MM.1S (cell line): Measurements from ENCODE around the gene MEG3.

Source experiments
- DNase-seq: peaks from one replicate; pipeline ENCODE4 v3.0.0-alpha.2; 2015
- H2AFZ ChIP-seq: fragments of 300-600 bp; sonication (generic); 2 replicates; pipeline ENCODE4 v1.6.0; 2016; ENCODE audit warnings: antibody characterized with exemption, low read length
- H3F3A ChIP-seq: fragments of 300-600 bp; sonication (generic); 2 replicates; pipeline ENCODE4 v1.6.1; 2016; ENCODE audit warnings: mild to moderate bottlenecking, antibody characterized with exemption, low read length, moderate library complexity, mixed read lengths; ENCODE audit not compliant: insufficient read depth
- H3K27ac ChIP-seq: fragments of 300-600 bp; sonication (generic); 2 replicates; pipeline ENCODE4 v1.5.1; 2016; ENCODE audit warnings: mild to moderate bottlenecking, low read length
- H3K27me3 ChIP-seq: fragments of 300-600 bp; sonication (generic); replicated peaks from 2 replicates; pipeline ENCODE4 v1.6.0; 2016; ENCODE audit warnings: low read length; ENCODE audit not compliant: insufficient read depth
- H3K36me3 ChIP-seq: fragments of 300-600 bp; sonication (generic); replicated peaks from 2 replicates; pipeline ENCODE4 v1.6.1; 2016; ENCODE audit warnings: mild to moderate bottlenecking, low read length, mixed read lengths; ENCODE audit not compliant: insufficient read depth
- H3K4me1 ChIP-seq: fragments of 300-600 bp; sonication (generic); 2 replicates; pipeline ENCODE4 v1.6.1; 2016; ENCODE audit warnings: low read length, mixed read lengths
- H3K4me2 ChIP-seq: fragments of 300-600 bp; sonication (generic); 2 replicates; pipeline ENCODE4 v1.6.0; 2016; ENCODE audit warnings: low read depth, low read length
- H3K4me3 ChIP-seq: fragments of 300-600 bp; sonication (generic); 2 replicates; pipeline ENCODE4 v1.5.1; 2016; ENCODE audit warnings: low read length, mixed read lengths
- H3K79me2 ChIP-seq: fragments of 300-600 bp; sonication (generic); 2 replicates; pipeline ENCODE4 v1.6.1; 2016; ENCODE audit warnings: mixed run types, low read length, mixed read lengths
- H3K9ac ChIP-seq: fragments of 300-600 bp; sonication (generic); 2 replicates; pipeline ENCODE4 v1.6.1; 2016; ENCODE audit warnings: low read length, mixed read lengths
- H3K9me2 ChIP-seq: fragments of 300-600 bp; sonication (generic); replicated peaks from 2 replicates; pipeline ENCODE4 v1.6.1; 2016; ENCODE audit warnings: mild to moderate bottlenecking, low read length, mixed read lengths; ENCODE audit not compliant: insufficient read depth
- H3K9me3 ChIP-seq: fragments of 300-600 bp; sonication (generic); replicated peaks from 2 replicates; pipeline ENCODE4 v1.6.1; 2016; ENCODE audit warnings: mild to moderate bottlenecking, low read length, mixed read lengths; ENCODE audit not compliant: insufficient read depth
- H4K20me1 ChIP-seq: fragments of 300-600 bp; sonication (generic); 2 replicates; pipeline ENCODE4 v1.6.1; 2016; ENCODE audit warnings: mild to moderate bottlenecking, low read length, moderate library complexity, mixed read lengths; ENCODE audit not compliant: insufficient read depth
- CTCF ChIP-seq: fragments of 300-600 bp; sonication (generic); IDR thresholded peaks from 2 replicates; pipeline ENCODE4 v1.5.1; 2016; ENCODE audit warnings: antibody characterized with exemption, low read length, mixed read lengths
- EZH2 ChIP-seq: fragments of 300-600 bp; sonication (generic); optimal IDR thresholded peaks from 2 replicates; pipeline ENCODE3; 2017; ENCODE audit warnings: low read depth, mild to moderate bottlenecking, antibody characterized with exemption, low read length, mixed read lengths
- EZH2phosphoT487 ChIP-seq: fragments of 300-600 bp; sonication (generic); IDR thresholded peaks from 2 replicates; pipeline ENCODE4 v1.6.1; 2018; ENCODE audit warnings: antibody characterized with exemption, low read length

Gene MEG3

DNA sequence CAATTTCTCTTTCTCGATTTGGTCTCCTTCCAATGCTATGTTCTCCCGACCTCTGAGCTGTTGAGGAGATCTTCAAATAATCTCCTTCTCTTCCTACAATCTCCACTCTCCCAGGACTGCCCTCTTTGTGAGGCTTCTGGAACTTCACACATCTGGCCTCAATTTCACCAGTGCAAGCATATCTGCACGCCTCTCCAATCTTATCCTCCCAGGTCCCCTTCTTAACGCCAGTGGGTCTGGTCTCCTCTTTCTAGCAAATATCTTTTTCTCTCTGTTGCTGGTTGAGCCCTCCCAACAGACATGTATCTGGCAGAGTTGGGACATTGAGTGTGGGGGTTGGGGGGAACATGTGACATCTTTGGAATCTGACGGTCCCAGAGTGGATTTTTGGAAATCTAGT is 59.7 kb downstream of the MEG3 start:
- no peaks in the 10 kb centered on the region for H3F3A ChIP-seq
- H3K79me2 ChIP-seq = no peaks in the 10 kb centered on the region
- H3K9ac ChIP-seq = no peak overlapping the region
- no peak overlapping the region for H3K4me3 ChIP-seq
- H3K4me2 ChIP-seq = no peak overlapping the region
- H3K27me3 ChIP-seq = peaks cover 32% of the 10 kb centered on the region
- no peaks in the 10 kb centered on the region for H3K4me1 ChIP-seq
- H2AFZ ChIP-seq = no peak overlapping the region
- H3K36me3 ChIP-seq = no peaks in the 10 kb centered on the region
- TF ChIP-seq CTCF (no peak), EZH2 (no peak), EZH2phosphoT487 (no peak)
- H3K9me3 ChIP-seq = no peaks in the 10 kb centered on the region
- no peak overlapping the region for H3K27ac ChIP-seq
- no peaks in the 10 kb centered on the region for H3K9me2 ChIP-seq
- no peaks in the 10 kb centered on the region for H4K20me1 ChIP-seq
- DNase-seq = no peak

DNA sequence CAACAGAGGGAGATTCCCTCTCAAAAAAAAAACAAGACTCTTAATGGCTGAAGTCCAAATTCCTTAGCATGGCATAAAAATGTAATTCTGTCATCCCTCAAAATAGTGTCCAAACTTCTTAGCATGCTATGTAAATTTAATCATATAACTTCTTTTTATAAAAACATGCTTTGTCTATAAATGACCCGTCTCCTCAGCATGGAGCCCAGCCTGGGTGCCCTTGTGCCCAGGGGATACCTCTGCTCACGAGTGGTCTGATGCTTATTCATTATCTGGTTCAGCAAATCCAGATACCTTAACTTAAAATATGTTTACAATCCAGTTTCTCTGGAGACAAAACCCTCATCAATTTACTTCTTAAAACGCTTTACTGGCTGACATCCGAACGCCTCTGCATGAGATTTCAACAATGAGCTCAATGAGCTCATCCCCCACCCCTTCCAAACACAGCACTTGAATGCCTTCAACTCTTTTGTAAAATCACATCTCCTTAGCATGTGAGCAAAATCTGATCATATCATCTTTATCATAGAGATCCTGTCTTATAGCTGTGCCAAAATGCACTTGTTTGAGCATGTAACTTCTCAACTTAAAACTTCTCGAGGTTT is 61.9 kb downstream of the MEG3 start:
- Histone ChIP-seq H3K9ac (no peak overlapping the region), H3K27me3 (peaks cover 37% of the 10 kb centered on the region), H2AFZ (no peak overlapping the region), H3F3A (no peaks in the 10 kb centered on the region), H3K79me2 (no peaks in the 10 kb centered on the region), H4K20me1 (no peaks in the 10 kb centered on the region), H3K9me2 (no peaks in the 10 kb centered on the region), H3K27ac (no peak overlapping the region), H3K9me3 (no peaks in the 10 kb centered on the region), H3K36me3 (no peaks in the 10 kb centered on the region), H3K4me3 (no peak overlapping the region), H3K4me1 (no peaks in the 10 kb centered on the region), H3K4me2 (no peak overlapping the region)
- DNase-seq = no peak
- no peak for TF ChIP-seq EZH2
- no peak for TF ChIP-seq EZH2phosphoT487
- no peak for TF ChIP-seq CTCF

DNA sequence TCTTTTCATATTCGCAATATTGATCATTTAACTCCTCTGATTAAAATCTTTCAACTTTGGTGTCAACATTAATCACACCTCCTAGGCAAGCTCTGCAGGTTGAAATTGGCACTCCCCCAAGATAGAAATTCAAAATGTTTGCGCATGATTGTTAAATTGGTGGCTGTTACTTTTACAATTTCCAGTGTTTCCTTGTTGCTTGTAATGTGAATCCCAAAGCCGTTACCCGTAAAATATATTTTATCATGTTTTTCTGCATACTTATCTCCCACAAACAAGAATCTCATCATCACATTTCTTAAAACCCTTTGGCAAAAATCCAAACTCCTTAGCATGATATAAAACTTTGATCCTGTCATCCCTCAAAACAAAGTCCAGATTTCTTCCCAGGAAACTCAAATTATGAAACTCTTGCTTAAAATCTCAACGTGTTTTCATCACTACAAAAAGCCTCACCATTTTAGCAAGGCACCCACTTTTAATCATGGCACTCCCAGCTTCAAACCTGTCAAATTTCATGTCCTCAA is 62.9 kb downstream of the MEG3 start:
- Histone ChIP-seq H3K27me3 (peaks cover 46% of the 10 kb centered on the region), H3K9me2 (no peaks in the 10 kb centered on the region), H3K9ac (no peak overlapping the region), H3K4me3 (no peak overlapping the region), H3K9me3 (no peaks in the 10 kb centered on the region), H3K79me2 (no peaks in the 10 kb centered on the region), H3K4me1 (no peaks in the 10 kb centered on the region), H4K20me1 (no peaks in the 10 kb centered on the region), H2AFZ (no peak overlapping the region), H3F3A (no peaks in the 10 kb centered on the region), H3K4me2 (no peak overlapping the region), H3K36me3 (no peaks in the 10 kb centered on the region), H3K27ac (no peak overlapping the region)
- DNase-seq = no peak
- TF ChIP-seq EZH2 (no peak), CTCF (no peak), EZH2phosphoT487 (no peak)
